ES-I3 (cell line): ENCODE measurements around the gene SERPINA5.
"Not testable (repeated sequence)": the region's sequence is repeated elsewhere in the genome, so short reads cannot be mapped to it uniquely, and the experiment has no call there.

Source experiments
- H3K36me3 ChIP-seq: 2 replicates; pipeline ENCODE4 v1.6.1; 2013; ENCODE audit warnings: mild to moderate bottlenecking, low read length, control low read depth, moderate library complexity; ENCODE audit not compliant: insufficient read depth
- H3K4me1 ChIP-seq: 2 replicates; pipeline ENCODE4 v1.6.1; 2013; ENCODE audit warnings: mild to moderate bottlenecking, control low read depth, low read length; ENCODE audit not compliant: insufficient read depth
- H3K9ac ChIP-seq: 2 replicates; pipeline ENCODE4 v1.6.1; 2013; ENCODE audit warnings: low read depth, mild to moderate bottlenecking, low read length, moderate library complexity
- H3K9me3 ChIP-seq: 2 replicates; pipeline ENCODE4 v1.6.1; 2013; ENCODE audit warnings: mild to moderate bottlenecking, low read length, moderate library complexity; ENCODE audit not compliant: control insufficient read depth, insufficient read depth

Gene SERPINA5

DNA sequence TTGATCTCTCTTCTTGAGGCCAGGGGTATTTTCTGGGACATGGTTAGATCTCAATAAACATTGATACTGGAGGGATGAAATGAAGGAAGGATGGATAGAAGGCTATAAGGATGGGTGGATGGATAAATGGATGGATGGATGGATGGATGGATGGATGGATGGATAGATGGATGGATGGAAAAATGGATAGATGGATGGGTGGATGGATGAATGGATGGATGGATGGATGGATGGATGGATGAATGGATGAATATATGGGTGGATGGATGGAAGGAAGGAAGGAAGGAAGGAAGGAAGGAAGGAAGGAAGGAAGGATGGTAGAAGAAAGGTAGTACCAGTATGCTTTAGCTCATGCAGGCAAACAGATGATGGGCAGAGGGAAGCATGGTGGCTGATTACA is 3.8 kb upstream of the SERPINA5 start:
- H3K9me3 ChIP-seq, H3K9ac ChIP-seq, H3K4me1 ChIP-seq, H3K36me3 ChIP-seq: not testable (repeated sequence)

DNA sequence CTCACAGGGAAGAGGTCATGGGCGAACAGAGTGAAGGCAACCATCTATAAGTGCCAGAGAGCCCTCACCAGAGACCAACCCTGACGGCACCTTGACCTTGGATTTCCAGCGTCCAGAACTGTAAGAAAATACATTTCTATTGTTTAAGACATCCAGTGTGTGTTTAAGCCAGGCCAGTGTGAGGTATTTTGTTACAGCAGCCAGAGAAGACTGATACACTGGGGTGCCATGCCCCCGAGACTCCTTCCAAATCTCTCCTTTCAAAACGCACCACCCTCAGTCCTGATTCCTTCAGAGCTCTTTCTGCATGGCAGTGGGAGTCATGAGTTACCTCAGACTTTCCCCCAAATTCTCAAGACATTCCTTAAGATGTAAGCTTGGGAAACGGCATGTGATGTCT is 2.5 kb upstream of the SERPINA5 start:
- Histone ChIP-seq H3K4me1 (no peaks in the 10 kb centered on the region; the same call in 1 of the 2 replicates), H3K9ac (no peak overlapping the region), H3K9me3 (no peaks in the 10 kb centered on the region), H3K36me3 (no peaks in the 10 kb centered on the region; the same call in 1 of the 2 replicates)

GRCh38 chr14:94582199-94582750 is 1.0 kb downstream of the SERPINA5 start:
- H3K9me3 ChIP-seq: no peaks in the 10 kb centered on the region
- no peaks in the 10 kb centered on the region; the same call in 1 of the 2 replicates for H3K36me3 ChIP-seq
- no peaks in the 10 kb centered on the region; the same call in 1 of the 2 replicates for H3K4me1 ChIP-seq
- H3K9ac ChIP-seq: no peak overlapping the region

- Histone ChIP-seq H3K9ac (no peak overlapping the region), H3K9me3 (no peaks in the 10 kb centered on the region), H3K4me1 (no peaks in the 10 kb centered on the region; the same call in 1 of the 2 replicates), H3K36me3 (no peaks in the 10 kb centered on the region; the same call in 1 of the 2 replicates)
These were observed 1.6 kb downstream of the SERPINA5 start for GRCh38 chr14:94582851-94583250.

DNA sequence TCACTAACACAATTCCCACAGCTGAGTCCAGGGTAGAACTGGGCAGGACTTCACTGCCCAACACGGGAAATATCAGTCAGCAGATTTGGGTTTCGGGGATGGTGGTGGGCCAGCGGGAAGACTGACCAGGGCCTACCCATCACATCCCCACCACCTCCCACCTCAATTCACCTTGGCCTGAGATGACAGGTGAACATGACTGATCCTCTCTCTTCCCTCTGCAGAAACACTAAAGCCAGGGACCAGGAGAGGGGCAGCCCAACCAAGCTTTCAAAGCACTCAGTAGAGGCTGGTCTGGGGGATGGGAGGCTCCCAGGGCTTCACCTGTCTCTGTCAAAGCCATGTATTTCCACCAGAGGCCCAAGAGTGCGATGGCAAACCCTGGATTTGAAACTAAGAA is 2.3 kb downstream of the SERPINA5 start:
- no peaks in the 10 kb centered on the region for H3K9me3 ChIP-seq
- no peaks in the 10 kb centered on the region; the same call in 1 of the 2 replicates for H3K4me1 ChIP-seq
- H3K9ac ChIP-seq: no peak overlapping the region
- no peaks in the 10 kb centered on the region; the same call in 1 of the 2 replicates for H3K36me3 ChIP-seq

GRCh38 chr14:94584591-94585280 is 3.5 kb downstream of the SERPINA5 start:
- Histone ChIP-seq H3K36me3 (no peaks in the 10 kb centered on the region), H3K9me3 (no peaks in the 10 kb centered on the region), H3K9ac (no peak overlapping the region), H3K4me1 (no peaks in the 10 kb centered on the region; the same call in 1 of the 2 replicates)

DNA sequence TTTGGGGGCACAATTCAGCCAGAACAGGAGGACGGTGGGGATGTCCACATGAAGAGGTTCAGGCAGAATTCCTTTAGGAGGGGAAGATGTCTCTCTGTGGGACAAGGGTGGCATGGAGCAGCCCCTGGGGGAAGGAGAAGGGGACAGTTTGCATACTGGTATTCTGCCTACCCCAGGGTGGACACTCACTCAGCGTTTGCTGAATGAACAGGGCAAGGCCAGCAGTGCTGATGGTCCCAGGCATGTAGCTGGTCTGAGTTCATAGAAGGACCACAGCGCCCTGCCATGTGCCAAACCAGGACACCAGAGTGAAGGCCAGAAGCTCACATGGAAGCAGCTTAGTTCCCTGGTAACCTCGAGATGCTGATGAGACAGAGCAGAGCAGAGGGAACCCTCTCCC is 5.4 kb downstream of the SERPINA5 start:
- no peaks in the 10 kb centered on the region for H3K9me3 ChIP-seq
- H3K9ac ChIP-seq: no peak overlapping the region
- no peaks in the 10 kb centered on the region for H3K36me3 ChIP-seq
- H3K4me1 ChIP-seq: no peaks in the 10 kb centered on the region; the same call in 1 of the 2 replicates

GRCh38 chr14:94588311-94588710 is 7.1 kb downstream of the SERPINA5 start:
- Histone ChIP-seq H3K9me3 (no peaks in the 10 kb centered on the region), H3K4me1 (no peaks in the 10 kb centered on the region), H3K36me3 (no peaks in the 10 kb centered on the region), H3K9ac (no peak overlapping the region)

- Histone ChIP-seq H3K4me1 (no peaks in the 10 kb centered on the region), H3K9me3 (no peaks in the 10 kb centered on the region), H3K9ac (no peak overlapping the region), H3K36me3 (no peaks in the 10 kb centered on the region)
These were observed 9.8 kb downstream of the SERPINA5 start for GRCh38 chr14:94591073-94591472.

- Histone ChIP-seq H3K4me1 (no peaks in the 10 kb centered on the region), H3K9me3 (no peaks in the 10 kb centered on the region), H3K36me3 (no peaks in the 10 kb centered on the region), H3K9ac (no peak overlapping the region)
These were observed 10.6 kb downstream of the SERPINA5 start for GRCh38 chr14:94591871-94592270.

DNA sequence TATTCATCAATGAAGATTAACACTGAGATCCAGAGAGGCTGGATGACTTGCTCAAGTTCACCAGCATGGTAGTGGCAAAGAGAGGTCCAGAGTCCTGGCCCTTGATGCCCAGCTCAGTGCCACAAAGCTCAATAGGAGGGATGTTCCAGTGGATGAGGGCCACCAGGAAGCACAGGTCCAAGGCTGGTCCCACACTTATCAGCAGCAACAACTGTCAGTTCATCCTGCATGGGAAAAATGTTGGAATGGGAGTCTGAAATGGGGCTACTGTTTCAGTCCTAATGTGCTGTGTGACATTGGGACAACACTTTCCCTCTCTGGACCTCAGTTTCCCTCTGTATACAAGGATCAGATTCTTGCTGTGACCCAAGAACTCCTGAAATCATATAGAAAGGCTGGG is 11.2 kb downstream of the SERPINA5 start:
- Histone ChIP-seq H3K4me1 (no peaks in the 10 kb centered on the region), H3K36me3 (no peaks in the 10 kb centered on the region), H3K9me3 (no peaks in the 10 kb centered on the region), H3K9ac (no peak overlapping the region)

DNA sequence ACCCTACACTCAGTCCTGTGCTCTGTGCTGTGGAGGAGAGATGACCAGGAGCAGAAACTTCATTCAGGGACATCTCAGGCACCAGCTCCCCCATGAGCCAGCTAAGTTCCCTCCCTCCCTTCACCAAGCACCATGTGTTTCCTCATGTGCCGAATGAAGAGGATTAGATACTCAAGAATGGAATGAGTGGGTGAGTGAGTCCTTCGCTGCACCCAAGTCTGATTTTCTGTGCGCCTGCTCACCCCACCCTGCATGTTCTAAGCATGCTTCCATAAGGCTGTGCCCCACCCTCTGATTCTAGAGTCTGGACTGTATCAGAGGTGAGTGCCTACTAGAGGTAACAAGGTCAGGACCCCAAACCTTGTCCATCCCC is 12.1 kb downstream of the SERPINA5 start:
- no peaks in the 10 kb centered on the region for H3K9me3 ChIP-seq
- no peaks in the 10 kb centered on the region for H3K4me1 ChIP-seq
- H3K9ac ChIP-seq: no peak overlapping the region
- H3K36me3 ChIP-seq: no peaks in the 10 kb centered on the region

DNA sequence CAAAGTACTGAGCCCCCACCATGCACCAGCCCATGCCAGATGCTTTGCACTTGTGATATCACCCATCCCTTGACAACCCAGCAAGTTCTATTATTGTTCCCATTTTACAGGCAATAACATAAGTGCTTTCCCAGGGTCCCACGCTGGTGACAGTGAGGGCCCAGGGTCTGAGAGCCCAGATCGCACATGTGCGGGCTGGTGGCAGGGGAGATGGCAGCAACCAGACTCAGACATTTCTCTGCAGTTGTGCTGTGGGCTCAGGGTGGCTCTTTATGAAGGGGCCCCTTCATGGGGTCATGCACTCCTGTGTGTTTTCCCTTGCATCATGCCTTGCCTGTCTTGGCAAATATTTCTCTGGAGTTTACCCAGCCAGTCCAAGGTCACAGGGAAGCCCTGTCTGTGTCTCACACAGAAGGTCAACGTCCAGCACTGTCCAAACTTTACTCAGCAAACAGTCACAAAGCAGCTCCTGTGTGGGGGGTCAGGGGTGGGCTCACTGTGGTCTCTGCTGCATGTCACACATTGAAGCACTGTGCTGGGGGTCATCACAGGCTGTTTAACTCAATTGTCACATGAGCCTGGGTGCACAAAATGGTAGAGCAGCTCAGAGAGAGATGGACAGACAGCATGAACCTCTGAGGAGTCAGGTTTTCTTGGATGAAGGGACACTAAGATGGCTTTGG is 12.7 kb downstream of the SERPINA5 start:
- H3K36me3 ChIP-seq: no peaks in the 10 kb centered on the region
- H3K9me3 ChIP-seq: no peaks in the 10 kb centered on the region
- peaks cover 5% of the 10 kb centered on the region for H3K4me1 ChIP-seq
- no peak overlapping the region for H3K9ac ChIP-seq

- peaks cover 9% of the 10 kb centered on the region for H3K4me1 ChIP-seq
- no peaks in the 10 kb centered on the region for H3K9me3 ChIP-seq
- no peaks in the 10 kb centered on the region for H3K36me3 ChIP-seq
- no peak overlapping the region for H3K9ac ChIP-seq
These were observed 13.2 kb downstream of the SERPINA5 start for GRCh38 chr14:94594441-94594840.

DNA sequence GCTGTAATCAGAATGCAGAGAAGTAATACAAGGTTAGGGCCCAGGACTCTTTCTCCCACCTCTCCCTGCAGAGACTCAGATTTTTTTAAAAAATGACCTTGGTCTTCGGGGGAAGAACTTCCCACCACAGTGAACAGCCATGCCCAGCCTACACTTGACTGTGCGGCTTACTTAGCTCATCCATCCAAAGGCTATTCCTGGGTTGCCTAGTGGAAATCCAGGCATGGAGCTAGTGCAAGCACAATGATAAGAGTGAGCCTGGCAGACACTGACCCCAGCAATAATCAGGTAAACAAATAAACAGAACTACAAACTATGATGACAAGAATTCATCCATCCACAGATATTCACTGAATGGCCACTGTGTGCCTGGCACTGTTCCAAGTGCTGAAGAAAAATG is 14.7 kb downstream of the SERPINA5 start:
- Histone ChIP-seq H3K36me3 (no peaks in the 10 kb centered on the region), H3K9me3 (no peaks in the 10 kb centered on the region), H3K4me1 (peaks cover 14% of the 10 kb centered on the region), H3K9ac (no peak overlapping the region)
